ENCODE data around the gene RALGPS1.

The RALGPS1 gene

GRCh38 chr9:127075624-127076372 lies 161.2 kb downstream of the RALGPS1 start:
- DNase-seq (ENCODE audit: low read depth in 2 of 3, low spot score in 1 of 3), result no peak

DNA sequence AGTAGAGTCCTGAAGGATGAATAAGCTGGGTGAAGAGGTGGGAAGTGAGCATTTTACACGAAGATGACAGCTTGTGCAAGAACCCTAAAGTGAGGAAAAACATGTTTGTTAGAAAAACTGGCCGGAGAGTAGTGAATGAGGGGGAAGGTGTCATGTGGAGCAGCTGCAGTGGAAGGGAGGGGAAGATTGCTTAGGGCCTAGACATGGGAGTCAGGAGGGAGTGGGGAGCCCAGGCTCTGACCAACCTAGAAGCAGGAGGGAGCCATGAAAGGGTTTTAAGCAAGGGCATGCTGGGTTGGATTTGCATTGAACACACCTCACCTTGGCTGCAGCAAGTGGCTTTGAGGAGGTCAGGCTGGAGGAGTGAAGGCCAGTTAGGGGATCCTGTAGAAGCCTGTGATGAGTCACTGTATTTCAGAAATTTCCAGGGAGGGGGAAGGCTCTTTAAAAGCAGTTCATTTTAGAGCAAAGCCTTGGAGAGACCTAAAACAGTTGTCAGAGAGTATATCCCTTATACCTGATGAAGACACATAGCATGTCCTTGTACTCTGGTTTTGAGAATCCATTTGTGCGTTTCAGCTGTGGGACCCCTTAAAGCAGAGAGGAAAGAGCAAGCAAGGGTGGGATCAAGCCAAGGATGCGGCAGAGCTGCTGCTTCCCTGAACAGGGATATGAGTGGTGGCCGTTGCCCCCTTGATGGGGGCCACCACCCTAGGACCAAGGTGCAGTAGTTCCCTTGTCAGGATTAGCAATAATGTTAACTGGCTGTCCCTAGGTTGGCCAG lies 162.5 kb downstream of the RALGPS1 start:
- DNase-seq (ENCODE audit: low read depth in 2 of 3, low spot score in 1 of 3), result no peak

DNA sequence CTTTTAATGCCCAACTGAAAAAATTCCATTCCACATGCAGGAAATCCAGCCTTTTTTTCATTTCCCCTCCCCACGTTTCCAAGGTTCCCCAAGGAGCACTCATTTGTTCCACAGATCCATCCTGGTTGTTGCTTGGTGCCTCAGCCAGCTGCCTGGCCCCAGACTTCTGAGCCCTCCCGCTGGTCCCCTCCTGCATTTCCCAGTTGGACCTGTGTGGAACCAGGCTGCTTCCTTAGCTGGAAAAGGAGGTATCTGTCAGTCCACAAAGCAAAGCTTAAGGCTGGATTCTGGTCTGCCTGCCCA lies 163.0 kb downstream of the RALGPS1 start:
- DNase-seq (ENCODE audit: low read depth in 2 of 3, low spot score in 1 of 3), result no peak

DNA sequence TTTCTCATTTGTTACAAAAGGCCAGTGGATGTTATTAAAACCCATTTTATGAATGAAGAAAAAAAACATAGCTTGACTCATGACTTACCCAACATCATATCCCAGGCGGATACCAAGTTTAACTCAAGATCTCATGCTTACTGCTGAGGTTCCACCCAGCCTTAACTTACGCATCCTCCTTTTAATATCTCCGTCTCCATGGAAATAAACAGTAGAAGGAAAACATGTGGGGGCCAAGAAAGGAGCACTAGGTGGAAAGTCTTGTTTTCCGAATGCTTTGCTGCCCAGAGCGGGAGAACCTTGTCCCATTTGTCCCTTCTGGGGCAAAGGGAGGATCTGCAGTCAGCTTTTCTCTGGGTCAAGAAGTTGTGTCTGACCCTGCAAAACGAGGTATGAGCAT lies 163.8 kb downstream of the RALGPS1 start:
- DNase-seq (ENCODE audit: low read depth in 2 of 3, low spot score in 1 of 3), result no peak

- no peak for DNase-seq (ENCODE audit: low read depth in 2 of 3, low spot score in 1 of 3)
Measured at GRCh38 chr9:127078988-127079387, 164.4 kb downstream of the RALGPS1 start.

DNA sequence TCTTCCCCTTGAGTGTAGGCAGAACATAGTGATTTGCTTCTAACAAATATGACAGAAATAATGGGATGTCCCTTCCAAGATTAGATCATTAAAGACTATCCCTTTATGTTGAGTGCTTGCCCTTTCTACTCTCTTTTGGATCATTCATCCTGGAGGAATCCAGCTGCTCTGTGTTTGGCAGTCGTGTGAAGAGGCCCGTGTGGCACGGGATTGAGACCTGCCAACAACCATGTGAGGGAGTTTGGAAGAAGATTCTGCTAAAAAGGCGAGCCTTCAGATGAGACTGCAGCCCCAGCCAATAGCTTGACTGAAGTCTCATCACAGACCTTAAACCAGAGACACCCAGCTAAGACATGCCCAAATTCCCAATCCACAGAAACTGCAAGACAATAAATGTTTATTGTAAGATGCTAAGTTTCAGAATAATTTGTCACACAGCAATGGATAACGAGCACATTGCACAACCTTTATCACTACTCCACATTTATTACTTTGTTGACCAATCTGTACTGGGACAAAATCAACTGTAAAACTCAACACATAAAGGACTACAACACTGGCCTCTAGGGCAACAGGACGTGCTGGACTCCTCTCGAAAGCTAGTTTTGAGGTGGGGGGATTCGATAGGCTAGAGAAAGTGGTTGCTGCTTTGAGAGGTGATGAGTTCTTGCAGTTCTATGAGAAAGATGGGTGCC lies 165.0 kb downstream of the RALGPS1 start:
- no peak for DNase-seq (ENCODE audit: low read depth in 2 of 3, low spot score in 1 of 3)

DNA sequence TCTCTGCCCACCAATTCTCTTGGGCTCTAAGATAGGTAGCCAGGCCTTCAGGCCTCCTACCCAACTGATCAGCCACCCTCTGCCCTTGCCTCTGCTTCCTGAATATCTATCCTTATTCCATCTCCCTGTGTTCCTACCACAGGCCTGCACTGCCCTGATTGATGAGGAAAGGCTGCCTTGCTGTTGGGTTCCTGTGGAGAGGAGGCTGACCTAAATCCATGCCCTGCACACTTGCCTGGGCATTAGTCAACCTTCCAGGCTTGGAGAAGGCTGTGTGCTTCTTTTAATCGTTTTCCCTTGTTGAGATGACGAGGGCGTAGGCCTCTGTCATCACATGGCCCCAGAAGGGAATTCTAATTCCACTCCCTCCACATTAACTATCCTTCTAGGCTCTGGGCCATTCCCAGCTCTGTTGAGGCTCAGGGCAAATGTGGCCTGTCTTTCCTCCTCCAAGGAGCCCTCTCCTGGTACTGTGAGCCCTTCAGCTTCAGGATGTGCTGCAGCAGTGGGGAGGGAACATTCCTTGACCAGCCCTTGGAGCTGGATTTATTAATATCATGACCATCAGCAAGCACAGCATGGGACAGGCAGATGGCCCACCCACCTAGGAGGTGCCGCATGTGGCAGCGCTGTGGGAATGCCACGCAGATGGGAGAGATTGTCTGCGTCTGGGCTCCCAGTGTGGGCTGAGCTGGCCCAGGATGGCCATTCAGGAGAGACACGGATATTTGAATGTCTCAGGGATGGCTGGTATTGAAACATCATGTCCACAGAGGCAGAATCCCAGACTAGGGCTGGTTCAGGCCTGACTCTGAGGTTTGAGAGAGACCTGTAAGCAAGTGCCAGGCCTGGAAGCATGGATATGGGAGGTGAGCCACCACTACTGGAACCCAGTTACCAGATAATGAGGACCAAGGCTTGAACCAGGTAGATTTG lies 166.9 kb downstream of the RALGPS1 start:
- no peak for DNase-seq (ENCODE audit: low read depth in 2 of 3, low spot score in 1 of 3)

DNA sequence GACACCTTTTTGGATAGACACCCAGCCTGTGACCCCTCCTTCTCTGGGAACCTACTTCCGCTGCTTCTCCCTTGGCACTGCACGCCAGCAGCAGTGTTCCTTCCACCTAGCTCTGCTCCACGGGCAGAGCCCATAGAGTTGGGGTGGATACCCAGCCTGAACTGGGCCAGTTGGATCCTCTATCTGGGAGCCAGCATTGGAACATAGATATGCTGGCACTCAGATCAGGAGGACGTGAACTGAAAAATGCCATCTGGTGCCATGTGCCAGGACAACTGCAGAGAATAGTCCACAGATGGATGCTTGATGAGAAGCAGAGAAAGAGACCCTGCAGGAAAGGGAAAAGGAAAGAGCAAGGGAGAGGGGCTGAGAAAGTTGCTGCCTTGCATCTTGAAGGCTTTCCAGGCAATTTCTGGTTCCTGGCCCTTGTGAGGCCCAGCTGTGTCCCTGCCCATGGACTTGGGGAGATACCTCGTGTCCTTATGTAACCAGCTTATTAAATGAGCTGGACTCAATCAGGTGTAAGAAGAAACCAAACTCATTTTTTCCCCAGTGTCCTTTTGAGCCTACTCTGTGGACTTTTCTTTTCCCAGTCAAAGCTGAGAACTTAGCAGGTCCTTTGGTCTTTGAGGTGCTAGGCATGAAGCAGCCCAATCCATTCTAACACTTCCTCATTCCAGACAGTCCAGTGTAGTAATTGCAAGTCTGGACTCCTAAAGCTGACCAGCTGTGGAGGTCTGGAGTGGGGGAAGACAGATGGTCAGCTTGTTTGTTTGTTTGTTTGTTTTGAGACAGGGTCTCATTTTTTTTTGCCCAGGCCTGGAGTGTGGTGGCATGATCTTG lies 168.8 kb downstream of the RALGPS1 start:
- no peak for DNase-seq (ENCODE audit: low read depth in 2 of 3, low spot score in 1 of 3)

DNA sequence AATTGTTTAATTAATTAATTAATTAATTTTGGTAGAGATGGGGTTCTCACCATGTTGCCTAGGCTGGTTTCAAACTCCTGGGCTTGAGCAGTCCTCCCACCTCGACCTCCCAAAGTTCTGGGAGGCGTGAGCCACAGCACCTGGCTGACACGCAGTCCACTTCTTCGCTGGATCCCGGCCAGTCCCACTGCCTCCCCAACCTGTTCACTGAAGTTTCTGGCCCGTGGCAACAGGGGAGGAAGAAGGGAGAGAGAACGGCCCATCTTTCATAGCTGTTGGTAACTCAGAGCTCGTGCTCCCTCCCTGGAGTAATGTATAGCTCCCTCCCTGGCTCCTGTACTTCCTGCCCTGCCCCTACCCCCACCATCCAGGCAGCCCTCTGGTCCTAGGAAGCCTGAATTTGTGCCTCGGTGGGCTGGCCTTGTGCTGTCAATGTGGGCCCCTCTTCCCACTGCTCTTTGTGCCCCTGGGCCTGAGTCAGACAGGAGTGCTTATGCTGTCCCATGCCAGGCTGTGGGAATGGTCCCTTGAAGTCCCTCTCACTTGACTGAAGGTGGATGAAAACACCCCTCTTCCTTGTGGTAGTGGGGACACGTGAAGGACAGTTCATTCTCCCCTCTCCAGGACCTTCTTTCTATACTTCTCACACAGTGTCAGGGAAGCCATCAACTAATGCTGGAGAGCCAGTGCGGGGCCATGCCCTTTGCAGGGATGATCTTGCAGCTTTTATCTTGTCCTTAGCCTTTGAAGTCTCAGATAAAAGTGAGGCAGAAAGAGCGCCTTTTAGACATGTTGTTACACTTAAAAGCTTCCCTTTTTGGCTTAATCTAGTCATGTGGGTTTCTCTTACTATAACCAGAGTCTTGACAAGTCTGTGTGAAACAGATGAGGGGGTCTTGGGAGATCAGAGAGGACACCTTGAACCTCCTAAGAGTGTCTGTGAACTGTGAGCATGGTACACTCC lies 169.8 kb downstream of the RALGPS1 start:
- no peak for DNase-seq (ENCODE audit: low read depth in 2 of 3, low spot score in 1 of 3)

DNA sequence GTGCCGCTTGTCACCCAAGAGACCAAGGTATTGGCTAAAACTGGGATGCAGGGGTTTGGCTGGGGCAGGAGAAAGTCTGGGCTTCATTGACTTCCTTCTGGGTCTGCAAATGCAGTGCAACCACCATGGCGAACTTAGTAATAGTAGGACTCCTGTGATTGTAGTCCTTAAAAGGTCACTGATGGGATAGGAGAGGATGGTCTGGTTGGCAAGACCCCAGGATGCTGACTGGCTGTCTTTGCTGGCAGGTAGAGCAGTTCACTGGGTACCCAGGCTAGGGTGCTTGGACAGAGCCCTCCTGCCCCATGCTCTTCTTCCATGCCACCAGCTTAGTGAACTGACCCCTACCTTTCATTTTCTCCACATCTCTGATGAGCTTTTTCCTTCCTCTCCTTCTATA lies 170.6 kb downstream of the RALGPS1 start:
- no peak for DNase-seq (ENCODE audit: low read depth in 2 of 3, low spot score in 1 of 3)

DNA sequence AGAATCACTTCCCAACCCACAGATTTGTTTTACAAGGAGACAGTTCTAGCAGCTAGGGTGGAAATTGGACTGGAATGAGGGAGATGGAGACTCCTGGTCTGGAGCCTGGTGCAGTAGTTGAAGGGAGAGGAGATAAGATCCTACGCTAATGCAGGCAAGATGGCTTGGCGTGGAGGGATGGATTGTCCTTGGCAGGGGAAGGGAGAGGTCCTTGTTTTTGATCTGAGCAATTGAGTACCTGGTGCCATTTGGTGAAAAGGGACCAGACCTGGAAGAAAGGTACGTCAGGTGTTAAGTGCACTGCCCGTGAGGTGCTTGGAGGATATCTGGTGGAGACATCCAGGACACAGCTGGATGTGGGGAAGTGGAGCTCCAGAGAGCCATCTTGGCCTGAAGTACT lies 172.2 kb downstream of the RALGPS1 start:
- no peak for DNase-seq (ENCODE audit: low read depth in 2 of 3, low spot score in 1 of 3)

- no peak for DNase-seq (ENCODE audit: low read depth in 2 of 3, low spot score in 1 of 3)
Measured at GRCh38 chr9:127087411-127087810, 172.8 kb downstream of the RALGPS1 start.

DNA sequence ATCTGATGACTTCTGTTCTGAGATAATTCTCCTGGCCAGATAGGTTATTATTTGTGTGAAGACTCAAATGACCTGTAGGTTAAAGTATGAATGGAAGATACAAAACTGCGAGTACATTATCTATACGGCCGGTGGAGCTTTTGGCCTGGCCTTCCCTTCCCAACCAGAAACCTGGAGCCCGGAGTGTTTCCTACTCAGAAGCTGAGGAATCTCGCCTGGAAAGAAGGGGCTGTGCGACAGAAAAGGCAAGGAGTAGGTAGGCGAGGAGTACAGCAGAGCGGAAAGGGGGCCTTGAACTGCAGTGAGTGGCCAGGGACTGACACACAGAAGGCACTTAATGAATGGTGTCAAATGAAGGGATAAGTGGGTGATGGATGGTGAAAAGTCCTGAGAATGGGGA lies 173.3 kb downstream of the RALGPS1 start:
- DNase-seq (ENCODE audit: low read depth in 2 of 3, low spot score in 1 of 3), result no peak

DNA sequence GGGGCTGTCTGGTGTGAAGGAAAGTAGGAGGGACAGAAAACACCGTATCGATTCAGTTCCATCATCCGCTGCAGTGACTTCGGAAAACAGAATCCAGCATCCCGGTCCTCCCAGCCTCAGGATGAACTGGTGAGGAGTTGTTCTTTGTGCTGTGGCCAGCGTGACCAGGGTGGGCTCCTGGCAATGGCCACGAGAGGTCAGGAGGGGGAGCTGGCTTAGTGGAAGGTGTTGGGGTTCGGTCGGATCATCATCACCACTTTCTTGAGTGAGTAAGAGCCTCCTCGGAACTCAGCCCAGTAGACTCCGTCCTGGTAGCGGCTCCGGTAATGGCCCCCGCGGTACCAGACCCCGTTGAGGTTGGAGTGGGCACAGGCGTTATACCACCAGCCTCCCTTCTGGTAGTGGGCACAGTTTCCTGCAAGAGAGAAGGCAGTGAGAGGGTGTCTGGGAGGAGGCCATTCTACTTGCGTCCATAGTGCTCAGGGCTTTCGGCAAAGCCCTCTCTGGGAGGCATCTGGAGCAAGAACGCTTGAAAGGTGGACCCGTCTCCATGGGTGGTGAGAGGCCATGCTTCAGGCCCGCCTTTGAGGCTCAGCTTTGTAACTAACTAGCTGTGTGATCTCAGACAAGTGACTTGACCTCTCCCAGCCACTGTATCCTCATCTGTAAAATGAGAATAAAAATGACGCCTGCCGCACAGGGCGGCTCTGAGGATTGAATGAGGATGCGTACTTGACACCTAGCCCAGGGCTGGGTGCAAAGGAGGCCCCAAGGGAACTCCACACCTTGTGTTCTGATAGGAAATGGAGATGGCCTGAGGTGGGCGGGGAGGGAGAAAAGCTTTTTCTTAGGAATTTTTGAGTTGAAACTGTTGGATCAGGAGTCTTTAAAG lies 174.4 kb downstream of the RALGPS1 start:
- no peak for DNase-seq (ENCODE audit: low read depth in 2 of 3, low spot score in 1 of 3)

DNA sequence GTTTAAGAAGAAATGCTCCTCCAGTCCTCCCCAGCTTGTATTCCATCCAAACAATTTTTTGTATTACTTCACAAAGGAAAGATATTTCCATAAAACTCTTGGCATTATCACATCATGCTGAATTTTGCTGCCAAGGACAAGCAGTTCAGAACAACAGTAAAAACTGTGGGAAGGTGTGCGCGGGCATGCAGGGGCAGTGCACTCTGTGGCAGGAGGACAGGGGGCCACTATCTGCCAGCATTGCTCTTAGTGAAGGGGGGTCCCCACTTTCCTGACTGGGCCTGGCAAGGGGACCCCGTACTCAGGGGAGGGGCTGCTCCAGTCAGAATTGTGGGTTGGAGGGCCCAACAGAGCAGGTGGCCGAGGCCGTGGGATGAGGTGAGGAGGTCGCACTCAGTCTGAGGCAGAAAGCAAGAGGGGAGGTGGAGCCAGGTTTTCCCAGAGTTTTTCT lies 175.1 kb downstream of the RALGPS1 start:
- DNase-seq (ENCODE audit: low read depth in 2 of 3, low spot score in 1 of 3), result no peak

DNA sequence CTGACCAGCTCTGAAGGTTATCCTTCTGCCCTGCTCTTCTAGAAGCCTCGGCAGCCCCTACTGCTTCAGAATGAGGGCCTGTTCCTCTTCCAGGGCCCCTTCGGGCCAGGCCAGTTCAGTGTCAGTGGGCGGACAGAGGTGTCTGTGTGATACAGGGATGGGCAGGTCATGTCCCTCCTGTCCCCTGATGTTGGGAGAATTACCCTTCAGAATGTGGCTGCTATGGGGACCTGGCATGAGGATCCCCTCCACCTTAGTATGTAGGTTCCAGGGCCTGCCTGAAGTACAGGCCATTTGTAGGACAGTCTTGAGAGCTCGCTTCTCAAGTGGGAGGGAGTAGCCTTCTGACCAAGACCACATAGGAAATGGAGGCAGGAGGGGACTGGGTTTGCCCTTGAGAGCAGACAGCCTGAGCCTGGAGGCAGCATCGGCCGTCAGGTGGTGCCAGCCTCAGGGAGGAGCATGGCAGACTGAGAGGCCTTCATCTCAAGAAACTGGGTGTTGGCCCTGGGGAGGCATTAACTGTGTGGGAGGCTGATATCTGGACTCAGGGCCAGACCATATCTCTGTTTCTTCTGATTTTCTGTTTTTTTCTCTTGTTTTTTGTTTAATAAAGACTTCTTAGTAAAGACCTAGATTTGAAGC lies 175.9 kb downstream of the RALGPS1 start:
- no peak for DNase-seq (ENCODE audit: low read depth in 2 of 3, low spot score in 1 of 3)

GRCh38 chr9:127091526-127091925 lies 176.9 kb downstream of the RALGPS1 start:
- no peak for DNase-seq (ENCODE audit: low read depth in 2 of 3, low spot score in 1 of 3)

All from stimulated activated CD4-positive, alpha-beta T cell treated with anti-CD3 and anti-CD28 coated beads, Interleukin-12 subunit alpha, Interleukin-12 subunit beta, amount 100 ng/mL, for 48 hours (primary cell).